Activated CD8-positive, alpha-beta T cell treated with anti-CD3 and anti-CD28 coated beads for 36 hours (primary cell): ENCODE measurements around the gene ZNF710. TPM values are rescaled to one million over a fixed set of nuclear protein-coding genes. Genes with fewer than 3 reads are reported as not detected.

Experiments
- ATAC-seq: fragments of 200-7000 bp; cut with Tn5 transposase; one replicate; pipeline ENCODE4 v1.10.0; 2021; ENCODE audit warnings: mild to moderate bottlenecking, moderate library complexity
- CTCF ChIA-PET: fragments of 350-600 bp; sonication (Branson Sonifier 250); formaldehyde crosslinking; loops from one replicate; lab custom pipeline; 2021; ENCODE audit warnings: antibody characterized with exemption; lab: Charles Lee
- POLR2A ChIA-PET: fragments of 350-600 bp; sonication (Branson Sonifier 250); formaldehyde crosslinking; loops from one replicate; lab custom pipeline; 2021; ENCODE audit warnings: antibody characterized with exemption; lab: Charles Lee
- DNase-seq: peaks from one replicate; pipeline ENCODE4 v3.0.0-alpha.2; 2020
- H3K27ac Mint-ChIP-seq: one replicate; pipeline ENCODE4 v1.8.0; 2021; ENCODE audit warnings: mild to moderate bottlenecking, mixed read lengths
- H3K27me3 Mint-ChIP-seq: one replicate; pipeline ENCODE4 v1.8.0; 2021; ENCODE audit warnings: mixed read lengths
- H3K36me3 Mint-ChIP-seq: one replicate; pipeline ENCODE4 v1.8.0; 2021; ENCODE audit warnings: low read depth, mixed read lengths
- H3K4me1 Mint-ChIP-seq: one replicate; pipeline ENCODE4 v1.8.0; 2021; ENCODE audit warnings: low read depth, mixed read lengths
- H3K4me3 Mint-ChIP-seq: one replicate; pipeline ENCODE4 v1.8.0; 2021; ENCODE audit warnings: mild to moderate bottlenecking, moderate library complexity, mixed read lengths
- H3K9me3 Mint-ChIP-seq: one replicate; pipeline ENCODE4 v1.8.0; 2021; ENCODE audit warnings: mixed read lengths
- CTCF ChIP-seq: fragments of 200-600 bp; IDR thresholded peaks from one replicate; pipeline ENCODE4 v1.8.0; 2022; ENCODE audit warnings: antibody characterized with exemption, mild to moderate bottlenecking
- intact Hi-C: fragments of 100-400 bp; cut with micrococcal nuclease; formaldehyde crosslinking; loops from one replicate; pipeline ENCODE4 v1.10.0; 2022
- total RNA-seq, 2 experiments: library from RNA; stranded (reverse); gene quantifications; one replicate each; pipeline ENCODE4 v1.2.3, GENCODE V29; 2021

Gene ZNF710
- total RNA-seq, 2 experiments from 2014 or later, result 15.2 to 17.2 TPM

GRCh38 chr15:90029024-90029423 lies 27.9 kb downstream of the ZNF710 start:
- no peak for ATAC-seq
- ChIA-PET CTCF (interaction anchor here (1.4 to 1.7 kb wide), 2 partner anchors 18 to 45 kb away, joined by 4 read pairs; no protein-coding TSS in a partner anchor), POLR2A (interaction anchor here (1.1 to 1.5 kb wide), 3 partner anchors 13 to 21 kb away, joined by 3 to 4 read pairs (median 3); no protein-coding TSS in a partner anchor)
- Mint-ChIP-seq H3K27me3 (no peaks in the 10 kb centered on the region), H3K27ac (no peak overlapping the region), H3K36me3 (peaks cover 7% of the 10 kb centered on the region), H3K4me1 (peaks cover 38% of the 10 kb centered on the region), H3K4me3 (no peak overlapping the region), H3K9me3 (peaks cover 6% of the 10 kb centered on the region)
- DNase-seq, result no peak
- TF ChIP-seq CTCF, result no peak
- intact Hi-C loops, result no loop called here

DNA sequence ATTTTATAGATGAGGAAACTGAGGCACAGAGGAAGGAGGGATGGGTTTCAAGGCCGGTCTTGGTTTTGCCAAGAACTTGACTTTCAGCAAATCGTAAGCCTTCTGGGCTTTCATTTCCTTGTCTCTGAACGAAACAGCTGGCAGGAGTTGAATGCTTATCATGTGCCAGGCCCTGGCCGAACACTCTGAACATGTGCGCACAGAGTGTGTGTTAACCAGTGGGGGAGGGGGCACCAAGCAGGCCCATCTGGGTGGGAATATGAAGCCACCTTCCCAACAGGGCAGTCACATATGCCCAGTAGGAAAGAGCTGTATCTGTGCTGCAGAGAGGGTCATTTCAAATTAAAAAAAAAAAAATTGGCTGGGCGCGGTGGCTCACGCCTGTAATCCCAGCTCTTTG lies 29.3 kb downstream of the ZNF710 start:
- intact Hi-C loops, result no loop called here
- H3K4me3 Mint-ChIP-seq, result no peak overlapping the region
- ChIA-PET POLR2A (interaction anchor here (1.3 kb wide), 1 partner anchor 15 kb away, joined by 3 read pairs; no protein-coding TSS in a partner anchor), CTCF (interaction anchor here (1.4 to 1.7 kb wide), 2 partner anchors 17 to 46 kb away, joined by 4 read pairs; no protein-coding TSS in a partner anchor)
- ATAC-seq (no peak), DNase-seq (no peak)
- no peak overlapping the region for H3K27ac Mint-ChIP-seq
- peaks cover 46% of the 10 kb centered on the region for H3K4me1 Mint-ChIP-seq
- peaks cover 6% of the 10 kb centered on the region for H3K9me3 Mint-ChIP-seq
- TF ChIP-seq CTCF, result no peak
- H3K27me3 Mint-ChIP-seq, result no peaks in the 10 kb centered on the region
- H3K36me3 Mint-ChIP-seq, result peaks cover 7% of the 10 kb centered on the region

- DNase-seq, result peak; percentile 37
- peak; percentile 60 for ATAC-seq
- no peak for TF ChIP-seq CTCF
- POLR2A ChIA-PET, result interaction anchor here (0.6 to 1.4 kb wide), 2 partner anchors 14 to 22 kb away, joined by 3 read pairs; no protein-coding TSS in a partner anchor
- no peaks in the 10 kb centered on the region for H3K27me3 Mint-ChIP-seq
- intact Hi-C loops, result no loop called here
- peaks cover 55% of the 10 kb centered on the region for H3K4me1 Mint-ChIP-seq
- peaks cover 6% of the 10 kb centered on the region for H3K9me3 Mint-ChIP-seq
- H3K27ac Mint-ChIP-seq, result peak overlapping the region; percentile 81
- peak overlapping the region; percentile 7 for H3K4me3 Mint-ChIP-seq
- H3K36me3 Mint-ChIP-seq, result peaks cover 7% of the 10 kb centered on the region
- CTCF ChIA-PET, result interaction anchor here (0.6 to 1.9 kb wide), 6 partner anchors 13 to 133 kb away, joined by 3 to 7 read pairs (median 6); no protein-coding TSS in a partner anchor
These were observed 30.2 kb downstream of the ZNF710 start for GRCh38 chr15:90031231-90031791.

GRCh38 chr15:90033006-90033405 lies 31.9 kb downstream of the ZNF710 start:
- no peaks in the 10 kb centered on the region for H3K27me3 Mint-ChIP-seq
- TF ChIP-seq CTCF, result no peak
- H3K9me3 Mint-ChIP-seq, result peaks cover 6% of the 10 kb centered on the region
- ATAC-seq (no peak), DNase-seq (no peak)
- H3K27ac Mint-ChIP-seq, result peak overlapping the region; percentile 64
- no peak overlapping the region for H3K4me3 Mint-ChIP-seq
- intact Hi-C loops, result no loop called here
- ChIA-PET CTCF (interaction anchor here (0.9 to 3.2 kb wide), 3 partner anchors 31 to 135 kb away, joined by 3 to 11 read pairs (median 7); partner anchors contain the start of gene ZNF710), POLR2A (interaction anchor here (2.5 kb wide), 1 partner anchor 27 kb away, joined by 10 read pairs; no protein-coding TSS in a partner anchor)
- H3K36me3 Mint-ChIP-seq, result peaks cover 7% of the 10 kb centered on the region
- peaks cover 72% of the 10 kb centered on the region for H3K4me1 Mint-ChIP-seq

GRCh38 chr15:90033448-90033847 lies 32.3 kb downstream of the ZNF710 start:
- ATAC-seq (no peak), DNase-seq (no peak)
- intact Hi-C loops, result no loop called here
- Mint-ChIP-seq H3K27ac (peak overlapping the region; percentile 91), H3K4me3 (no peak overlapping the region), H3K9me3 (peaks cover 3% of the 10 kb centered on the region), H3K27me3 (no peaks in the 10 kb centered on the region), H3K4me1 (peaks cover 74% of the 10 kb centered on the region), H3K36me3 (peaks cover 3% of the 10 kb centered on the region)
- no peak for TF ChIP-seq CTCF
- CTCF ChIA-PET, result interaction anchor here (0.9 to 3.2 kb wide), 2 partner anchors 32 to 38 kb away, joined by 3 to 11 read pairs; partner anchors contain the start of gene ZNF710
- POLR2A ChIA-PET, result interaction anchor here (2.5 kb wide), 1 partner anchor 27 kb away, joined by 10 read pairs; no protein-coding TSS in a partner anchor
